HepG2 (cell line): ENCODE data around the gene HOPX. TPM values are rescaled to one million over a fixed set of nuclear protein-coding genes. Genes with fewer than 3 reads are reported as not detected.

Experiments
- ATAC-seq: fragments of 200-7000 bp; cut with Tn5 transposase; 3 replicates; pipeline ENCODE4 v1.9.1; 2020; ENCODE audit warnings: mild to moderate bottlenecking, moderate library complexity
- BruUV-seq: library from RNA; stranded (reverse); fragments of 400-500 nt; replicated peaks from 2 replicates; lab custom pipeline; 2021; lab: Mats Ljungman, UMichigan
- CTCF ChIA-PET: fragments of 300-600 bp; formaldehyde crosslinking; extraction: SDS; loops from one replicate; lab custom pipeline; 2021; ENCODE audit warnings: low total read pairs, inconsistent platforms, low intra/inter-chr PET ratio; lab: Yijun Ruan, JAX
- POLR2A ChIA-PET: fragments of 350-600 bp; sonication (Branson Sonifier 250); formaldehyde crosslinking; loops from one replicate; lab custom pipeline; 2020; ENCODE audit warnings: antibody characterized with exemption, inconsistent platforms; lab: Yijun Ruan, JAX
- DNase-seq: peaks from one replicate; pipeline ENCODE4 v3.0.0-alpha.2; 2015; ENCODE audit warnings: low spot score
- FAIRE-seq: peaks from 3 replicates; lab custom pipeline; 2011; peaks lifted over from hg19 to GRCh38; lab: Jason Lieb, UNC
- H2AFZ ChIP-seq: one replicate; pipeline ENCODE4 v1.6.1; 2011; ENCODE audit warnings: low read length, inconsistent platforms
- H3K27ac ChIP-seq: fragments of 300-600 bp; 3 replicates; pipeline ENCODE4 v1.8.0; 2011; ENCODE audit warnings: mixed run types, mild to moderate bottlenecking, mixed read lengths, low read length, inconsistent platforms; ENCODE audit not compliant: insufficient read depth; ENCODE audit errors: extremely low read length
- H3K27me3 ChIP-seq, 2 experiments: fragments of 200-600 bp in 1 of 2; 2 replicates in 1 of 2; 3 replicates in 1 of 2; pipeline versions ENCODE4 v1.6.0 to v1.8.0; 2011; ENCODE audit warnings: low read length in 2 of 2, mild to moderate bottlenecking in 2 of 2, moderate library complexity in 2 of 2, inconsistent platforms in 1 of 2; ENCODE audit not compliant: insufficient read depth in 2 of 2, control insufficient read depth in 1 of 2
- H3K36me3 ChIP-seq, 2 experiments: fragments of 200-600 bp in 1 of 2; replicated peaks in 1 of 2; 2 replicates in 1 of 2; 3 replicates in 1 of 2; pipeline versions ENCODE4 v1.5.1 to v1.8.0; 2011; ENCODE audit warnings: low read length in 2 of 2, inconsistent platforms in 1 of 2; ENCODE audit not compliant: insufficient read depth in 2 of 2, control insufficient read depth in 1 of 2
- H3K4me1 ChIP-seq: 2 replicates; pipeline ENCODE4 v1.5.1; 2012; ENCODE audit warnings: low read length, inconsistent platforms; ENCODE audit not compliant: insufficient read depth
- H3K4me2 ChIP-seq: 2 replicates; pipeline ENCODE4 v1.6.0; 2011; ENCODE audit warnings: low read depth, low read length, inconsistent platforms
- H3K4me3 ChIP-seq, 3 experiments: fragments of 200-600 bp in 1 of 3; sonication (generic), shearing (Covaris generic) in 1 of 3; replicated peaks in 1 of 3; 2 replicates each; pipeline ENCODE4 v1.5.1; 2011 to 2016; ENCODE audit warnings: low read length in 3 of 3, inconsistent platforms in 2 of 3, low read depth in 2 of 3, mild to moderate bottlenecking in 2 of 3, control low read depth in 1 of 3, mixed read lengths in 1 of 3; ENCODE audit not compliant: insufficient read depth in 1 of 3
- H3K79me2 ChIP-seq: one replicate; pipeline ENCODE4 v1.6.1; 2011; ENCODE audit warnings: low read length, inconsistent platforms; ENCODE audit not compliant: insufficient read depth
- H3K9ac ChIP-seq: 2 replicates; pipeline ENCODE4 v1.6.0; 2011; ENCODE audit warnings: mild to moderate bottlenecking, low read depth, low read length, inconsistent platforms; ENCODE audit not compliant: insufficient read depth
- H3K9me3 ChIP-seq: 2 replicates; pipeline ENCODE4 v1.5.1; 2012; ENCODE audit warnings: mild to moderate bottlenecking, low read length
- H4K20me1 ChIP-seq: 2 replicates; pipeline ENCODE4 v1.6.0; 2011; ENCODE audit warnings: inconsistent platforms, mild to moderate bottlenecking, low read length, moderate library complexity; ENCODE audit not compliant: insufficient read depth
- HES4 ChIP-seq: sonication (generic); formaldehyde crosslinking; IDR thresholded peaks from 2 replicates; pipeline ENCODE4 v1.9.0; 2021; ENCODE audit warnings: mild to moderate bottlenecking, missing genetic modification reagents, borderline replicate concordance
- MZF1 ChIP-seq: sonication (generic); formaldehyde crosslinking; IDR thresholded peaks from 2 replicates; pipeline ENCODE4 v1.8.1; 2023; ENCODE audit warnings: mild to moderate bottlenecking, missing genetic modification reagents, borderline replicate concordance
- RBM39 ChIP-seq: fragments of 200-400 bp; formaldehyde crosslinking; IDR thresholded peaks from one replicate; pipeline ENCODE4 v1.6.1; 2018; ENCODE audit warnings: antibody characterized with exemption, mild to moderate bottlenecking, low read depth, low read length; ENCODE audit not compliant: poor library complexity, severe bottlenecking
- SP1 ChIP-seq, 2 experiments: fragments of 450-650 bp in 1 of 2; sonication (generic) in 1 of 2; formaldehyde crosslinking in 1 of 2; IDR thresholded peaks; 2 replicates each; pipeline versions ENCODE4 v1.4.0 to v1.6.1; 2016 to 2020; ENCODE audit warnings: missing genetic modification reagents in 1 of 2
- ZBTB1 ChIP-seq: sonication (generic); formaldehyde crosslinking; IDR thresholded peaks from 2 replicates; pipeline ENCODE4 v1.4.0; 2020; ENCODE audit warnings: missing genetic modification reagents, borderline replicate concordance
- ZNF335 ChIP-seq: sonication (generic); formaldehyde crosslinking; IDR thresholded peaks from 2 replicates; pipeline ENCODE4 v1.4.0; 2020; ENCODE audit warnings: missing genetic modification reagents
- ZNF543 ChIP-seq: sonication (generic); formaldehyde crosslinking; IDR thresholded peaks from 2 replicates; pipeline ENCODE4 v1.4.0; 2020; ENCODE audit warnings: mild to moderate bottlenecking, missing genetic modification reagents
- ZNF607 ChIP-seq: sonication (generic); formaldehyde crosslinking; IDR thresholded peaks from 2 replicates; pipeline ENCODE4 v1.5.1; 2020; ENCODE audit warnings: missing genetic modification reagents, mild to moderate bottlenecking, borderline replicate concordance
- ZSCAN9 ChIP-seq: IDR thresholded peaks from 2 replicates; pipeline ENCODE4 v1.6.1; 2016; ENCODE audit warnings: borderline replicate concordance
- ZZZ3 ChIP-seq: sonication (generic); formaldehyde crosslinking; IDR thresholded peaks from 2 replicates; pipeline ENCODE4 v1.4.0; 2020; ENCODE audit warnings: missing genetic modification reagents, mild to moderate bottlenecking, borderline replicate concordance
- WGBS: methylation state at CpG from one replicate; pipeline ENCODE4 v1.1.6; 2017; ENCODE audit warnings: low lambda C conversion rate; 5-methylcytosine and 5-hydroxymethylcytosine counted together
- in situ Hi-C: cut with HindIII; loops from 2 replicates; pipeline ENCODE4 v1.10.0; 2017; ENCODE audit warnings: low pct_unique_long_range_greater_than_20kb; ENCODE audit not compliant: extremely low pct_ligation_motif_present
- intact Hi-C: fragments of 100-400 bp; cut with micrococcal nuclease; formaldehyde crosslinking; loops from one replicate; pipeline ENCODE4 v1.10.0; 2022; ENCODE audit not compliant: unreplicated experiment
- polyA plus RNA-seq, 8 experiments: library from polyadenylated mRNA; depleted of rRNA in 3 of 8; stranded (reverse) in 7 of 8; unstranded in 1 of 8; fragments of >200 nt; fragmentation: Illumina TruSeq in 4 of 8; extraction: Trizol in 4 of 8; gene quantifications; 2 replicates each; pipeline versions ENCODE4 v1.2.1 to v1.2.3, GENCODE V29; 2011 to 2016; ENCODE audit warnings: low read depth in 4 of 8, missing spikeins in 1 of 8, mixed read lengths in 1 of 8; ENCODE audit not compliant: insufficient read depth in 1 of 8
- total RNA-seq, 5 experiments: library from RNA; depleted of rRNA; stranded (reverse); fragments of >200 nt; fragmentation: Illumina TruSeq; extraction: Trizol; gene quantifications; 2 replicates each; pipeline ENCODE4 v1.2.3, GENCODE V29; 2016; ENCODE audit warnings: low read depth in 1 of 5
- TF ChIP-seq, protein P1 (sequence below): sonication (generic); formaldehyde crosslinking; IDR thresholded peaks from 2 replicates; pipeline ENCODE4 v1.4.0; 2020; ENCODE audit warnings: missing genetic modification reagents
- TF ChIP-seq, protein P2 (sequence below): sonication (generic); formaldehyde crosslinking; IDR thresholded peaks from 2 replicates; pipeline ENCODE4 v1.5.1; 2020; ENCODE audit warnings: mild to moderate bottlenecking, moderate library complexity, missing genetic modification reagents
- TF ChIP-seq, protein P3 (sequence below): sonication (generic); formaldehyde crosslinking; IDR thresholded peaks from 2 replicates; pipeline ENCODE4 v1.4.0; 2020; ENCODE audit warnings: mild to moderate bottlenecking, missing genetic modification reagents

The HOPX gene
- total and polyA plus RNA-seq, 2 of the 13 experiments (the other 11 are each of a cell fraction or from before 2014, with no cell fraction given): not detected

DNA sequence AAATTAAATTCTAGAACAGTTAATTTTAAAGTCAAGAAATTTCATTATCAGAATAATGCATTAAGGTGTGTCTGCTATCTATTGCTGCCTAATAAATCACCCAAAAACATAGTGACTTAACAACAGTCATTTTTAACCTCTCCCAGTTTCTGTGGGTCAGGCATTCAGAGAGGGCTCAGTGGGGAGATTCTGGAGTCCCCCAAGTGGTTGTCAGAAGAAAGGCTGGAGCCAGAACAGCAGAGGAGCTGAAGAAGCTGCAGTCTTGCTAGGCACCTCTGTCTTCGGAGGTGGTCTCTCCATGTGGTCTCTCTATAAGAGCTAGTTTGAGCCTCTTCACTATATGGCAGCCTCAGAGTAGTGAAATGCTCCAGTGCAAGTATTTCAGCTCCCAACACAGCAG, 9.3 kb upstream of the HOPX start:
- Histone ChIP-seq H3K79me2 (no peaks in the 10 kb centered on the region), H4K20me1 (no peaks in the 10 kb centered on the region), H3K27me3 (no peaks in the 10 kb centered on the region; a peak in 1 of 5 replicates), H3K36me3 (no peaks in the 10 kb centered on the region), H3K9ac (no peak overlapping the region), H3K9me3 (no peaks in the 10 kb centered on the region), H3K4me2 (no peak overlapping the region), H3K27ac (no peak overlapping the region), H2AFZ (no peak overlapping the region), H3K4me1 (no peaks in the 10 kb centered on the region), H3K4me3 (no peak overlapping the region)
- DNase-seq (no peak), FAIRE-seq (no peak), ATAC-seq (peak; percentile 44; the same call in 1 of the 3 replicates)
- intact Hi-C loops: no loop called here
- CTCF ChIA-PET: no interaction called here
- no TSS peak for BruUV-seq
- POLR2A ChIA-PET: no interaction called here
- WGBS: 0% methylated on average over 1 of the region's 1 CpG
- TF ChIP-seq ZSCAN9: no peak
- TF ChIP-seq, protein P1, sequence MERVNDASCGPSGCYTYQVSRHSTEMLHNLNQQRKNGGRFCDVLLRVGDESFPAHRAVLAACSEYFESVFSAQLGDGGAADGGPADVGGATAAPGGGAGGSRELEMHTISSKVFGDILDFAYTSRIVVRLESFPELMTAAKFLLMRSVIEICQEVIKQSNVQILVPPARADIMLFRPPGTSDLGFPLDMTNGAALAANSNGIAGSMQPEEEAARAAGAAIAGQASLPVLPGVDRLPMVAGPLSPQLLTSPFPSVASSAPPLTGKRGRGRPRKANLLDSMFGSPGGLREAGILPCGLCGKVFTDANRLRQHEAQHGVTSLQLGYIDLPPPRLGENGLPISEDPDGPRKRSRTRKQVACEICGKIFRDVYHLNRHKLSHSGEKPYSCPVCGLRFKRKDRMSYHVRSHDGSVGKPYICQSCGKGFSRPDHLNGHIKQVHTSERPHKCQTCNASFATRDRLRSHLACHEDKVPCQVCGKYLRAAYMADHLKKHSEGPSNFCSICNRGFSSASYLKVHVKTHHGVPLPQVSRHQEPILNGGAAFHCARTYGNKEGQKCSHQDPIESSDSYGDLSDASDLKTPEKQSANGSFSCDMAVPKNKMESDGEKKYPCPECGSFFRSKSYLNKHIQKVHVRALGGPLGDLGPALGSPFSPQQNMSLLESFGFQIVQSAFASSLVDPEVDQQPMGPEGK (CRISPR knock-in tag): no peak
- no peak for TF ChIP-seq ZNF607
- no peak for TF ChIP-seq ZZZ3 (CRISPR knock-in tag)
- no peak for TF ChIP-seq SP1 (IDR thresholded peaks at IDR 0.05)
- no peak for TF ChIP-seq SP1 (CRISPR knock-in tag; IDR thresholded peaks at IDR 0.05)
- no peak for TF ChIP-seq MZF1 (CRISPR knock-in tag)
- TF ChIP-seq, protein P2, sequence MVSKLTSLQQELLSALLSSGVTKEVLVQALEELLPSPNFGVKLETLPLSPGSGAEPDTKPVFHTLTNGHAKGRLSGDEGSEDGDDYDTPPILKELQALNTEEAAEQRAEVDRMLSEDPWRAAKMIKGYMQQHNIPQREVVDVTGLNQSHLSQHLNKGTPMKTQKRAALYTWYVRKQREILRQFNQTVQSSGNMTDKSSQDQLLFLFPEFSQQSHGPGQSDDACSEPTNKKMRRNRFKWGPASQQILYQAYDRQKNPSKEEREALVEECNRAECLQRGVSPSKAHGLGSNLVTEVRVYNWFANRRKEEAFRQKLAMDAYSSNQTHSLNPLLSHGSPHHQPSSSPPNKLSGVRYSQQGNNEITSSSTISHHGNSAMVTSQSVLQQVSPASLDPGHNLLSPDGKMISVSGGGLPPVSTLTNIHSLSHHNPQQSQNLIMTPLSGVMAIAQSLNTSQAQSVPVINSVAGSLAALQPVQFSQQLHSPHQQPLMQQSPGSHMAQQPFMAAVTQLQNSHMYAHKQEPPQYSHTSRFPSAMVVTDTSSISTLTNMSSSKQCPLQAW (CRISPR knock-in tag): no peak
- no peak for TF ChIP-seq ZNF335 (CRISPR knock-in tag)
- TF ChIP-seq, protein P3, sequence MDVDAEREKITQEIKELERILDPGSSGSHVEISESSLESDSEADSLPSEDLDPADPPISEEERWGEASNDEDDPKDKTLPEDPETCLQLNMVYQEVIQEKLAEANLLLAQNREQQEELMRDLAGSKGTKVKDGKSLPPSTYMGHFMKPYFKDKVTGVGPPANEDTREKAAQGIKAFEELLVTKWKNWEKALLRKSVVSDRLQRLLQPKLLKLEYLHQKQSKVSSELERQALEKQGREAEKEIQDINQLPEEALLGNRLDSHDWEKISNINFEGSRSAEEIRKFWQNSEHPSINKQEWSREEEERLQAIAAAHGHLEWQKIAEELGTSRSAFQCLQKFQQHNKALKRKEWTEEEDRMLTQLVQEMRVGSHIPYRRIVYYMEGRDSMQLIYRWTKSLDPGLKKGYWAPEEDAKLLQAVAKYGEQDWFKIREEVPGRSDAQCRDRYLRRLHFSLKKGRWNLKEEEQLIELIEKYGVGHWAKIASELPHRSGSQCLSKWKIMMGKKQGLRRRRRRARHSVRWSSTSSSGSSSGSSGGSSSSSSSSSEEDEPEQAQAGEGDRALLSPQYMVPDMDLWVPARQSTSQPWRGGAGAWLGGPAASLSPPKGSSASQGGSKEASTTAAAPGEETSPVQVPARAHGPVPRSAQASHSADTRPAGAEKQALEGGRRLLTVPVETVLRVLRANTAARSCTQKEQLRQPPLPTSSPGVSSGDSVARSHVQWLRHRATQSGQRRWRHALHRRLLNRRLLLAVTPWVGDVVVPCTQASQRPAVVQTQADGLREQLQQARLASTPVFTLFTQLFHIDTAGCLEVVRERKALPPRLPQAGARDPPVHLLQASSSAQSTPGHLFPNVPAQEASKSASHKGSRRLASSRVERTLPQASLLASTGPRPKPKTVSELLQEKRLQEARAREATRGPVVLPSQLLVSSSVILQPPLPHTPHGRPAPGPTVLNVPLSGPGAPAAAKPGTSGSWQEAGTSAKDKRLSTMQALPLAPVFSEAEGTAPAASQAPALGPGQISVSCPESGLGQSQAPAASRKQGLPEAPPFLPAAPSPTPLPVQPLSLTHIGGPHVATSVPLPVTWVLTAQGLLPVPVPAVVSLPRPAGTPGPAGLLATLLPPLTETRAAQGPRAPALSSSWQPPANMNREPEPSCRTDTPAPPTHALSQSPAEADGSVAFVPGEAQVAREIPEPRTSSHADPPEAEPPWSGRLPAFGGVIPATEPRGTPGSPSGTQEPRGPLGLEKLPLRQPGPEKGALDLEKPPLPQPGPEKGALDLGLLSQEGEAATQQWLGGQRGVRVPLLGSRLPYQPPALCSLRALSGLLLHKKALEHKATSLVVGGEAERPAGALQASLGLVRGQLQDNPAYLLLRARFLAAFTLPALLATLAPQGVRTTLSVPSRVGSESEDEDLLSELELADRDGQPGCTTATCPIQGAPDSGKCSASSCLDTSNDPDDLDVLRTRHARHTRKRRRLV (CRISPR knock-in tag): no peak
- TF ChIP-seq RBM39: no peak
- no peak for TF ChIP-seq HES4 (CRISPR knock-in tag)
- no peak for TF ChIP-seq ZNF543 (CRISPR knock-in tag)
- TF ChIP-seq ZBTB1 (CRISPR knock-in tag): no peak
- in situ Hi-C loops: no loop called here
